SW480 (cell line): ENCODE results near the gene AMDHD2.
A peak's percentile ranks its signal among the peaks of the same experiment; 100 is the strongest.
"Not testable (repeated sequence)": the region's sequence is repeated elsewhere in the genome, so short reads cannot be mapped to it uniquely, and the experiment has no call there.

ENCODE experiments used
- DNase-seq: peaks from one replicate; pipeline ENCODE4 v3.0.0-alpha.2; 2016; ENCODE audit warnings: low spot score

AMDHD2 gene

GRCh38 chr16:2533912-2534311 lies 13.7 kb downstream of the AMDHD2 start:
- DNase-seq, result no peak

GRCh38 chr16:2534335-2534734 lies 14.2 kb downstream of the AMDHD2 start:
- DNase-seq, result not testable (repeated sequence)

DNA sequence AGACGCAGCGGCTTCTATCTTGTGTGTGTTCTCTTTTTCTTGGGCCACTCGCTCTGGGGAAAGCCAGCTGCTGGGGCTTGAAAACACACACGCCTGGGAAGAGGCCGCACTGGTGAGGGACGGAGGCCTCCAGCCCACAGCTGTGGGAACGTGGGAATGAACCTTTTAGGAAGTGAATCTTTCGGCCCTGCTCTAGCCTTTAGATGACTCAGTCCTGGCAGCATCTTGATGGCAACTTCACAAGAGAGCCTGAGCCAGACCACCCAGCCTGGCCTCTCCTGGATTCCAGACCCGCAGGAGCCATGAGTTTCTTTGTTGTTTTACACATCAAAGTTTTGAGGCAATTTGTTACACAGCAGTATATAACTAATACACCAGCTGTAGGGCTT lies 15.4 kb downstream of the AMDHD2 start:
- DNase-seq, result no peak

DNA sequence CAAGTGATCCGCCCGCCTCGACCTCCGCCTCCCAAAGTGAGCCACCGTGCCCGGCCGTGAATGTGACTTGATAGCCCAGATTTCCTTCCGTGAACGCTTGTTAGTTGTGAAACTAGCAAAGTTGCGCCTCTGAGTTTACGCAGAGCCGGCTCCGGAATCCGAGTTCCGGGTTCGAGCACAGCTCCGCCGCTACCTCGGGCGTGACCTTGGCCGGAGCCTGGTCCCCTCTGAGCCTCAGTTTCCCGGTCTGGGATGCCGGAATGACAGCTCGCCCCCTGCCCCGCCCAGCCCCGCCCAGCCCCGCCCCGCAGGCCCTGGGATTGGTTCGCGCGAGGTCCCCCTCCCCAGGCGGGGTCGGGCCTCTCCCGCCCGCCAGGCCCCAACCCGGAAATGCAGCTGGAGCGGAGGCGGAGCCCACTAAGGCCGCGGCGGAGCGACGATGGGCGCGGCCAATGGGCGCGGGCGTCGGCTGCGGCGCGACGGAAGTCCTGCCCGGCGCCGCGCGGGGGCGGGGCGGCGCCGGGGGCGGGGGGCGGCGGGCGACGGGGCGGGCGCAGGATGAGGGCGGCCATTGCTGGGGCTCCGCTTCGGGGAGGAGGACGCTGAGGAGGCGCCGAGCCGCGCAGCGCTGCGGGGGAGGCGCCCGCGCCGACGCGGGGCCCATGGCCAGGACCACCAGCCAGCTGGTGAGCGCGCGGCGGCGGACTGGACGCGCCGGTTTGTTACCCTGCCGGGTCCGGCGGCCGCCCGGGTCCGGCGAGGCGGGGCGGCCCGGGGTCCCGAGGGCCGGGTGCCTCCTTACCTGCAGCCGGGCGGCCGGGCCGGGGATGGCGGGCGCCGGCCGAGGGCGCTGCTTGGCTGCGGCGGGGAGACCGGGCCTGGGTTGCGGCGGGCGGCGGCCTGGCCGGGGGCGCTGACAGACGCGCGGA lies 17.5 kb downstream of the AMDHD2 start, which contains the start of gene PDPK1:
Gene PDPK1 (plus strand): TSS at position 571 of the 929 bp plus-strand sequence. CDS start 92 bp downstream, at position 663.
- DNase-seq, result peak; percentile 89

- DNase-seq, result not testable (repeated sequence)
These were observed 19.1 kb downstream of the AMDHD2 start for GRCh38 chr16:2539192-2539844.

DNA sequence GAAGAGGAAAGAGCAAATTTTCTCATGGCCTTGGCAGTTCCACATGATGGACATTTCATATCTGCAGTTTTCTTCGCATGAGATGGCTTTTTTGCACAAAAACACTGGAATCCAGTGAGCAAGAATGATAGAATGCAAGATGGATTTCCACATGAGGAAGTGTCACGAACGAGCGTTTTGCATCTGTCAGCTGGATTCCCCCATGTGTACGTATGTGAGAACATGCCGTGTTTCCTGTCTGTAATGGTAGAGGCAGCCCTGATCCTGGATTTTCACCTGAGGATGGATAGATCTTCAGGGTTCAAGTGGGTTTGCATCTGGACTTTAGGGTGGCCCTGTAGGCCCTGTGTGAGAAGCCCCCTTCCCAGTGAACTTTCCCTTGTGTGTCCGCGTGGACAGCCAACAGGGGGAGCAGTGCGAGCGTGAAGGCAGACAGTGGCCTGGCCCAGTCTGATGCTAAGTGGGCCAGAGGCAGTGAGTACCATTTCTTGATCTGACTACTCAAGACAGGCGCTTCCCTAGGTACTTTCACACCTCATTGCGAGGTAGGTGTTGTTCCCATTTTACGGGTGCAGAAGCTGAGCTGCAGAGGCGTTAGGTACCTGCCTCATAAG lies 19.8 kb downstream of the AMDHD2 start:
- not testable (repeated sequence) for DNase-seq

GRCh38 chr16:2540912-2541311 lies 20.7 kb downstream of the AMDHD2 start:
- DNase-seq, result not testable (repeated sequence)

DNA sequence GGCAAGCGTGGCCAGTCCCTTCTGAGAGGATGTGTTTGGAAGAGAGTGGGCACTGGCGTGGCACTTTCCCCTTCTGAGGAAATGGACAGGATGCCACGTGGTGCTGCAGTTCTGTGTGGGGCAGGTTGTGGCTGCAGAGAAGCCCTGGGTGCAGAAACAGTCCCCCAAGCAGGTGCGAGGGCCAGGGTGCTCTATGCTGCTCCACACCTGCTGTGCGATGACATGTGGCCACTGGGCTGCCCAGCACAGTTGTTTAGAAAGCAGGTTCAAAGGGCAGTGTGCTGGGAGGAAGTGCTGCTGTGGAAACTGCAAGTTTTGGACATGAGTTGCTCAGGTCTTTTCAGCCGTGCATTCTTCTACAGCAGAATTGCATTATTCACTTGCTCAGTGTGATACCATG lies 21.2 kb downstream of the AMDHD2 start:
- DNase-seq, result not testable (repeated sequence)

DNA sequence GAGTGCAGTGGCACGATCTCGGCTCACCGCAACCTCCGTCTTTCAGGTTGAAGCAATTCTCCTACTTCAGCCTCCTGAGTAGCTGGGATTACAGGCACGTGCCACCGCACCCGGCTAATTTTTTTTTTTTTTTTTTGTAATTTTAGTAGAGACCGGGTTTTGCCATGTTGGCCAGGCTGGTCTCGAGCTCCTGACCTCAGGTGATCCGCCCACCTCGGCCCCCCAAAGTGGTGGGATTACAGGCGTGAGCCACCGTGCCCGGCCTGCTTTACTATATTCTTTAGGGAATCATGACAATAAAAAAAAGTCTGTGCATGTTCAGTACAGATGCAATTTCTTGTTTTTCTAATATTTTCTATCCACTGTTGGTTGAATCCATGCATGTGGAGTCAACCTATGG lies 23.6 kb downstream of the AMDHD2 start:
- not testable (repeated sequence) for DNase-seq

- not testable (repeated sequence) for DNase-seq
These were observed 30.2 kb downstream of the AMDHD2 start for GRCh38 chr16:2550283-2550878.

DNA sequence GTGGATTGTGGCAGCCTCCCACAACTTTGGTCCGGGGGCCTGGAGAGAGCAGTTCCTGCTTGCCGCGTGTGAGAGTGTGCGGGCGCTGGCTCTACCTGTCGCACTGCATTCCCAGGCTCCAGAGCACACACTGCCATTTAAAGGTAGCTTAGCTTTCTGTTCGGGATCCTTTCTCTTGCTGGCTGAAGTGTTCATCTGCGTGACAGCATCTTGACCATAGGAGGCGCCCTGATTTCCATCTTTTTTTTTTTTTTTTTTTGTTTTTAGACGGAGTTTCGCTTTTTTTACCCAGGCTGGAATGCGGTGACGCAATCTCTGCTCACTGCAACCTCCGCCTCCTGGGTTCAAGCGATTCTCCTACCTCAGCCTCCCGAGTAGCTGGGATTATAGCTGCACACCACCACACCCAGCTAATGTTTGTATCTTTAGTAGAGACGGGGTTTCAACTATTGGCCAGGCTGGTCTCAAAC lies 31.3 kb downstream of the AMDHD2 start:
- not testable (repeated sequence) for DNase-seq

- DNase-seq, result not testable (repeated sequence)
These were observed 34.7 kb downstream of the AMDHD2 start for GRCh38 chr16:2554709-2555425.

GRCh38 chr16:2557150-2557549 lies 37.0 kb downstream of the AMDHD2 start:
- not testable (repeated sequence) for DNase-seq

- not testable (repeated sequence) for DNase-seq
These were observed 40.1 kb downstream of the AMDHD2 start for GRCh38 chr16:2560131-2560797.

DNA sequence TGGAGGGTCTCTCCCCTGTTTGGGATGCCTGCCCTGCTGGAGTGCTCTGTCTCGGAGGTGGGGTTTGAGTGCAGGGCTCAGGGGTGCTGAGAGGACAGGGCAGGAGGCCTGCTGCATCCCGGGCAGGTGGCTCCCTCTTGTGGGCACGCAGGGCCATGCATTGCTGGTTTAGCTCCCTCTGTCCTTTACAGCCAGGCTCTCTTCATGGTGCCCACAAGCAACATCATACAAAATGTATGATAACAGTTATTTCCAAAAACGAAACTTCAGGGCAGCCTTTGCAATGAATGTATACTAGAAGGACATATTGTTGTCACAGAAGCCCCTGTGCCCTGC lies 40.6 kb downstream of the AMDHD2 start:
- DNase-seq, result not testable (repeated sequence)

DNA sequence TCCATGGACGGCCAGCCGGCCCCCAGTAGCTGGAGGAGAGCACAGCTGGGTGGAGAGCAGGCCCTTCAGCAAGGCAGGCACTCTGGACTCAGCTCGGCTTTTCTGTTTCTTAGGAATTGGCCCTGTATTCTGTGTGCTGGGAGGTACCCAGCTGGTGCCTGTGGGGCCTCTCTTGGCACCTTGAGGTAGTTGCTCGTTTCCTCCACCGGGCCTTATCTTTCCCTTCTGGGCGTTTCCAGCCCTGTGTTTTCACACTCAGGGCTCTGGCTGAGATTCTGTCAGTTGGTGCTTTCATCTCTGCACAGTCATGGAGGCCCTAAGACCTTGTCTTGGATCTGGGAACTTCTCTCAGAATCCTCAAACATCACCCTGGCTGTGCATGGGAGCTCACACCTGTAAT lies 47.3 kb downstream of the AMDHD2 start:
- not testable (repeated sequence) for DNase-seq

DNA sequence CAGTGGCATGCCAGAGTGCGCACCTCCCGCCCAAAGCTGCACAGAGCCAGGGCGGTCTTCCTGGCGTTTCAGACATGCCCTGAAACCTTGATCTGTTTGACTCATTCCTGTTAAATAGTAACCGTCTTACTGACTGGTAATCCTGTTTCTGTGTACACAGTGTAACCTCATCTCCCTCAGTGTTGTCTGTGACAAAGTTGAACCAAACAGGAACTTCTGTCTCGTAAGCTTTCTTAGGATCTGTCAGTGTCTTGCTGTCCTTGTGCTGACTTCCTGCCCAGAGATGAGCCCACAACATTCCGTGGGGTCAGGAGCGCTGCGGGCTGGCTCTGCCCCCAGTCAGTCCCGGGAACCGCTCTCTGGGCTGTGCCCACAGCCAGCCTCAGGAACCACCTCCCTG lies 48.4 kb downstream of the AMDHD2 start:
- DNase-seq, result not testable (repeated sequence)

DNA sequence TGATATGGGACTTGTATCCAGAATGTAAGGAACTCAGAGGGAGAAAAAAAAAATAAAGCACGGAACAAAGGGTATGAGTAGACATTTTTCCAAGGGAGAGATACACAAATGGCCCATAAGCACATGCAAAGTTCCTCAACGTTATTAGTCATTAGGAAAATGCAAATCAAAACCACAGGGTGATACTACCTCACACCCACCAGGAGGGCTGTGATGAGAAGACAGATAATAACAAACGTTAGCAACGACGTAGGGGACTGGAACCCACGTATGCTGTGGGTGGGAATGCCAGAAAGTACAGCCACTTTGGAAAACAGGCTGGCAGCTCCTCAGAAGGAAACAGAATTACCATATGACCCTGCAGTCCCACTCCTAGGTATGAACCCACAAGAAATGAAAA lies 52.5 kb downstream of the AMDHD2 start:
- not testable (repeated sequence) for DNase-seq

DNA sequence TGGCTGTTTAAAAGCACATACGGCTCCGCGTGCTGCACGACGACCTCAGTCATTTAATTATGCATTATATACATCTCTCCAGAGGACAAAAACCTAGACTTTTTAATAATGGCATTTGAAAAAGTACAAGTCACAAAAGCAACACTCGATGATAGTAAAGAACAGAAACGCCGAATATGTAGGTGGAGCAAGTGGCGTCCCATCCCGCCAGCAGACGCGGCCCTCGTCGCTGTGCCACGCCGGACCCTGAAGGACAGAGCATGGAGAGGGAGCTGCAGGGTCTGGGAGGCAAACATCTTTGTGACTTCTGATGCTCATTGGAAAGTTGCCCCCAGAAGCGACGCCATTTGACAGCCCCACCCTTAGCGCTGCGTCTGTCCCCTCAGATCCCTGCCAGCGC lies 55.7 kb downstream of the AMDHD2 start:
- DNase-seq, result not testable (repeated sequence)

DNA sequence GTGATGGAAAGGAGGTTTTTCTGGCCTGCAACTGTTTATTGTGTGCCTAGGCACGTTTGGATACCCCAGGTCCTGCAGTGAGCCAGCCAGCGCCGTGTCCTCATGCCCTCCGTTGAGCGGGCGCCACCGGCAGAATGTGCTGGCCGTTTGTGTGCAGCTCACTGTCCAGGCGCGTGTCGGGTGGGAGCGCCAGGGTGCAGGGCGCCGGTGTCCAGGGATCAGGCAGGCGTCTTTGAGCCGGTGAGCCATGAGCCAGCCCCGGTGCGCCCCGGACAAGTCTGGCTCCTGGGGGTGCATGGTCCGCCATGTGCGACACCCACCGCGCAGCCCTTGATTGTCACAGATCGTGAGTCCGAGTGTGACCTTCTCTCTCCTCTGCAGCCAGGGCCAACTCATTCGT lies 56.9 kb downstream of the AMDHD2 start:
- not testable (repeated sequence) for DNase-seq

GRCh38 chr16:2578905-2579304 lies 58.7 kb downstream of the AMDHD2 start:
- not testable (repeated sequence) for DNase-seq
